Breast epithelium (tissue), 4 donors: ENCODE results near the gene HSD17B3. TPM values are rescaled to one million over a fixed set of nuclear protein-coding genes. Genes with fewer than 3 reads are reported as not detected.
"Not testable (repeated sequence)": the region's sequence is repeated elsewhere in the genome, so short reads cannot be mapped to it uniquely, and the experiment has no call there.

Experiments
- DNase-seq, 2 donors: peaks; one replicate each; pipeline ENCODE4 v3.0.0-alpha.2; 2019; ENCODE audit warnings: low spot score in 2 of 2
- H3K27ac ChIP-seq, 2 donors: fragments of 200-600 bp; sonication (generic) in 1 of 2; one replicate each; pipeline ENCODE4 v1.5.1; 2016 to 2019; ENCODE audit warnings: mild to moderate bottlenecking in 1 of 2
- H3K27me3 ChIP-seq, 2 donors: fragments of 200-600 bp; sonication (generic) in 1 of 2; one replicate each; pipeline versions ENCODE4 v1.5.1 to v1.6.0; 2017 to 2019; ENCODE audit warnings: control low read depth in 1 of 2, mild to moderate bottlenecking in 1 of 2
- H3K36me3 ChIP-seq: fragments of 200-600 bp; one replicate; pipeline ENCODE4 v1.5.1; 2019
- H3K4me1 ChIP-seq, 2 donors: fragments of 200-600 bp; sonication (generic); one replicate each; pipeline ENCODE4 v1.5.1; 2016 to 2019; ENCODE audit warnings: control low read depth in 1 of 2
- H3K4me3 ChIP-seq, 3 donors: fragments of 200-600 bp; sonication (generic); 1 replicate in 2 of 3; 2 replicates in 1 of 3; pipeline ENCODE4 v1.5.1; 2016 to 2019; ENCODE audit warnings: mild to moderate bottlenecking in 3 of 3, moderate library complexity in 2 of 3
- H3K9me3 ChIP-seq, 2 donors: fragments of 200-600 bp; sonication (generic) in 1 of 2; one replicate each; pipeline ENCODE4 v1.5.1; 2016 to 2019; ENCODE audit warnings: control low read depth in 1 of 2
- CTCF ChIP-seq, 3 donors: fragments of 450-650 bp; IDR thresholded peaks; one replicate each; pipeline ENCODE4 v1.5.1; 2016 to 2017; ENCODE audit warnings: antibody characterized with exemption in 3 of 3, mild to moderate bottlenecking in 3 of 3, moderate library complexity in 3 of 3
- POLR2A ChIP-seq: fragments of 450-650 bp; IDR thresholded peaks from one replicate; pipeline ENCODE4 v1.6.1; 2016; ENCODE audit warnings: antibody characterized with exemption, mild to moderate bottlenecking, moderate library complexity
- POLR2AphosphoS5 ChIP-seq, 3 donors: sonication (generic); formaldehyde crosslinking; IDR thresholded peaks; one replicate each; pipeline ENCODE4 v1.6.1; 2017; ENCODE audit warnings: antibody characterized with exemption in 3 of 3
- intact Hi-C: fragments of 100-400 bp; cut with DNase I; formaldehyde crosslinking; loops from one replicate; pipeline ENCODE4 v1.15.1; 2023; ENCODE audit warnings: low total_unique reads
- total RNA-seq, 3 donors: library from RNA; depleted of rRNA; stranded (reverse); fragments of >200 nt; gene quantifications; one replicate each; pipeline ENCODE4 v1.1.0, GENCODE V29; 2016

Gene HSD17B3
- total RNA-seq, 3 donors from 2014 or later, result 0.98 to 1.1 TPM; not detected in 1

GRCh38 chr9:96320749-96321280, 18.8 kb upstream of the HSD17B3 start:
- no peak for TF ChIP-seq POLR2A
- TF ChIP-seq POLR2AphosphoS5 (IDR thresholded peaks at IDR 0.05), result no peak
- TF ChIP-seq CTCF (IDR thresholded peaks at IDR 0.05), result no peak
- H3K36me3 ChIP-seq, result no peaks in the 10 kb centered on the region
- H3K4me1 ChIP-seq, result no peaks in the 10 kb centered on the region
- no peaks in the 10 kb centered on the region for H3K27me3 ChIP-seq
- H3K27ac ChIP-seq, result no peak overlapping the region
- no peaks in the 10 kb centered on the region for H3K9me3 ChIP-seq
- intact Hi-C loops, result no loop called here
- no peak for DNase-seq
- no peak overlapping the region for H3K4me3 ChIP-seq

DNA sequence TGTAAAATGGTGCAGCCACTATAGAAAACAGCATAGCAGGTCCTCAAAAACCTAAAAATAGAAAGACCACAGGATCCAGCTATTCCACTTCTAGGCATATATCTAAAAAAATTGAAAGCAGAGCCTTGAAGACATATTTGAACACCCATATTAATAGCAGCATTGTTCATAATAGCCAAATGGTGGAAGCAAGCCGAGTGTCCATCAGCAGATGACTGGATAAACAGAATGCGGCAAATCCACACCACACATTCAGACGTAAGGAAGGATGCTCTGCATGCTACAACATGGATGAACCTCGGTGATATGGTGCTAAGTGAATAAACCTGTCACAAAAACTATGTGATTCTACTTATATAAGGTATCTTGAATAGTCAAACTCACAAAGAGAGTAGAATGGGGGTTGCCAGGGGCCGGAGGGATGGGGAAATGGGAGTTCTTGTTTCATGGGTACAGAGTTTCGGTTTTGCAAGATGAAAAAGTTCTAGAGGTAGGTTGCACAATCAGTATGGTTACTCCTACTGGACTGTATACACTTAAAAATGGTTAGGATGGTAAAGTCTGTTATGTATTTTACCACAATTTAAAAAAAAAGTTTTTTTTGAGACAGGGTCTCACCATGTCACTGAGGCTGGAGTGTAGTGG, 17.1 kb upstream of the HSD17B3 start:
- H3K4me1 ChIP-seq, result no peaks in the 10 kb centered on the region
- no peaks in the 10 kb centered on the region for H3K9me3 ChIP-seq
- no peaks in the 10 kb centered on the region for H3K27me3 ChIP-seq
- H3K36me3 ChIP-seq, result no peaks in the 10 kb centered on the region
- intact Hi-C loops, result no loop called here
- DNase-seq, result no peak
- TF ChIP-seq CTCF (IDR thresholded peaks at IDR 0.05) (no peak), POLR2A (no peak), POLR2AphosphoS5 (IDR thresholded peaks at IDR 0.05) (no peak)
- no peak overlapping the region for H3K27ac ChIP-seq
- H3K4me3 ChIP-seq, result no peak overlapping the region

- intact Hi-C loops, result no loop called here
- Histone ChIP-seq H3K27me3 (no peaks in the 10 kb centered on the region), H3K4me1 (no peaks in the 10 kb centered on the region), H3K9me3 (peaks cover 7 to 13% of the 10 kb centered on the region in 2 donors), H3K36me3 (no peaks in the 10 kb centered on the region), H3K4me3 (no peak overlapping the region), H3K27ac (no peak overlapping the region)
- TF ChIP-seq POLR2AphosphoS5 (IDR thresholded peaks at IDR 0.05), result no peak
- no peak for TF ChIP-seq POLR2A
- peak in 2 of 3 donors; percentile 61 to 67 for TF ChIP-seq CTCF (IDR thresholded peaks at IDR 0.05)
- no peak for DNase-seq
Measured at GRCh38 chr9:96317335-96317980, 15.5 kb upstream of the HSD17B3 start.

DNA sequence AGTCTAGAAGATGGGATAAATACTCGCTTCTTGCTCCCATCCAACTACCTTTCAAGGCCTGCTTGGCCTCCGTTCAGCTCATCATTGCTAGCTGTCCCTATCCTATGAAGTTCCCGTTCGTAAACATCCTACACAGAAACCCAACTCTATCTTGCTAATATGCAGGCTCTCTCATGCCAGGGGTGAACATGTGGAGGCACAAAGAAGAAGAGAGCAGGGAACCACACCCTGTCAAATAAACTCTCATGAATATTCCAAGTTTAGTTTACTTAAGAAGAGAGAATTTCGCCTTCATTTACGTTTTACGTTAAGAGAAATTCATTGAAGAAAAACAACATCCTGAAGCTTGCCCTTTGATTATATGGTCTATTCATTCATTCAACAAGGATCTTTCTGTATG, 7.9 kb upstream of the HSD17B3 start:
- H3K4me3 ChIP-seq, result no peak overlapping the region
- H3K36me3 ChIP-seq, result no peaks in the 10 kb centered on the region
- intact Hi-C loops, result no loop called here
- H3K27ac ChIP-seq, result no peak overlapping the region
- no peaks in the 10 kb centered on the region for H3K4me1 ChIP-seq
- peaks cover 7 to 13% of the 10 kb centered on the region in 2 donors for H3K9me3 ChIP-seq
- TF ChIP-seq CTCF (IDR thresholded peaks at IDR 0.05) (no peak), POLR2AphosphoS5 (IDR thresholded peaks at IDR 0.05) (no peak), POLR2A (no peak)
- no peaks in the 10 kb centered on the region for H3K27me3 ChIP-seq
- no peak for DNase-seq

GRCh38 chr9:96306958-96307357, 5.0 kb upstream of the HSD17B3 start:
- H3K27ac ChIP-seq, H3K9me3 ChIP-seq, H3K36me3 ChIP-seq, H3K27me3 ChIP-seq, H3K4me1 ChIP-seq, DNase-seq, intact Hi-C loops, H3K4me3 ChIP-seq: not testable (repeated sequence)
